Fibroblast of skin of left quadriceps (primary cell): ENCODE measurements around the gene RNU7-1.

Experiments
- DNase-seq, 2 experiments: peaks; one replicate each; pipeline ENCODE4 v3.0.0-alpha.2; 2013; ENCODE audit warnings: low read depth in 2 of 2

Gene RNU7-1

GRCh38 chr12:6964605-6965025 is 21.0 kb downstream of the RNU7-1 start:
- no peak for DNase-seq

GRCh38 chr12:6965026-6965661 is 21.5 kb downstream of the RNU7-1 start:
- peak; percentile 53 to 62 for DNase-seq

GRCh38 chr12:6965714-6966113 is 22.1 kb downstream of the RNU7-1 start:
- DNase-seq: no peak

- DNase-seq: no peak
Measured at GRCh38 chr12:6966351-6966750, 22.7 kb downstream of the RNU7-1 start.

GRCh38 chr12:6967651-6968100 is 24.1 kb downstream of the RNU7-1 start:
- DNase-seq: no peak

- no peak for DNase-seq
Measured at GRCh38 chr12:6968426-6968825, 24.8 kb downstream of the RNU7-1 start.

GRCh38 chr12:6970096-6970527 is 26.5 kb downstream of the RNU7-1 start:
- DNase-seq: no peak

GRCh38 chr12:6974180-6974579 is 30.6 kb downstream of the RNU7-1 start:
- DNase-seq: no peak

- no peak for DNase-seq
Measured at GRCh38 chr12:6975297-6976032, 31.8 kb downstream of the RNU7-1 start.

GRCh38 chr12:6977653-6978052 is 34.0 kb downstream of the RNU7-1 start:
- no peak for DNase-seq

GRCh38 chr12:6978188-6978587 is 34.6 kb downstream of the RNU7-1 start:
- no peak for DNase-seq

- no peak for DNase-seq
Measured at GRCh38 chr12:6978611-6979011, 35.0 kb downstream of the RNU7-1 start.

- DNase-seq: no peak
Measured at GRCh38 chr12:6979021-6979420, 35.4 kb downstream of the RNU7-1 start.

GRCh38 chr12:6979453-6979852 is 35.8 kb downstream of the RNU7-1 start:
- DNase-seq: no peak

- DNase-seq: no peak
Measured at GRCh38 chr12:6980075-6980474, 36.5 kb downstream of the RNU7-1 start.

GRCh38 chr12:6980740-6981139 is 37.1 kb downstream of the RNU7-1 start:
- no peak for DNase-seq

- no peak for DNase-seq
Measured at GRCh38 chr12:6981152-6982052, 37.8 kb downstream of the RNU7-1 start.

GRCh38 chr12:6982532-6982931 is 38.9 kb downstream of the RNU7-1 start:
- DNase-seq: no peak

GRCh38 chr12:6987956-6988553 is 44.4 kb downstream of the RNU7-1 start:
- DNase-seq: no peak
